ENCODE data around the gene CSNK1A1L. TPM values are rescaled to one million over a fixed set of nuclear protein-coding genes. Genes with fewer than 3 reads are reported as not detected.

The CSNK1A1L gene
- total and polyA plus RNA-seq, 10 of the 15 experiments (the other 5 are each of a cell fraction or from before 2014, with no cell fraction given), result not detected

DNA sequence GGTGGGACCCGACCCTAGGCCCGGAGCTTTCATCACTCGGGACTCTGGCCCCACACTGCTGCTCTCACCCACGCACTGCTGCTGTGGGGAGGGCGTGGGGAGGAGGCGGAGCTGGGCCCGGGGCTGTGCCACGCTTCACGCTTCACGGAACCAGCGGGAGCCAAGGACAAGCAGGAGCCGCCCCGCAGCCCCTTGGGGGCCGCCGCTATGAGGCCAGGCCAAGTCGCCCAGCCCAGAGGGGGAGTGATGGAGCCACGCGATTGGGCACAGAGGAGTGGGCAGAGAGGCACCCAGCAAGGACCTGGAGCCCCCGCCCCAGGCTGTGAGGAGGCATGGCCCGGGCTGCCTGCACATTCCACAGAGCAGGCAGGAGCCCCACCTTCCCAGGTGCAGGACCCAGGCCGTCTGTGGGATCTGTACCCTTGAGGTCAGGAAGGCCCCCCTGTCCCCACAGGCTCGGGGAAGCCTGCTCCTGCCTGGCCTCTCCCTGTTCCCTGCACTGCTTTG lies 35.8 kb downstream of the CSNK1A1L start:
- no peak overlapping the region for H3K9ac ChIP-seq (ENCODE audit: control insufficient read depth, insufficient read depth, low read length)
- 49% methylated on average over 21 of the region's 22 CpGs for WGBS (ENCODE audit: insufficient coverage, insufficient replicate concordance, low lambda C conversion rate, missing lambda C conversion rate)
- DNase-seq (ENCODE audit: low read depth, low spot score) (no peak), ATAC-seq (no peak), FAIRE-seq (no peak)
- H3K27me3 ChIP-seq (replicated peaks in 1 of 2; ENCODE audit: control insufficient read depth in 2 of 2, insufficient read depth in 2 of 2, low read length in 1 of 2), result no peaks in the 10 kb centered on the region; a peak in 1 of 4 replicates
- ChIA-PET CTCF (interaction anchor here (1.0 to 2.2 kb wide), 4 partner anchors 72 to 333 kb away, joined by 3 to 7 read pairs (median 4); no protein-coding TSS in a partner anchor), RAD21 (ENCODE audit: unreplicated experiment) (interaction anchor here (1.6 kb wide), 1 partner anchor 653 kb away, joined by 4 read pairs; no protein-coding TSS in a partner anchor), SMC1A (ENCODE audit: uncharacterized antibody, unreplicated experiment) (interaction anchor here (0.8 to 1.5 kb wide), 4 partner anchors 11 to 211 kb away, joined by 3 read pairs; no protein-coding TSS in a partner anchor), POLR2A (no interaction called here)
- no peak for TF ChIP-seq TAF1 (IDR thresholded peaks at IDR 0.05; ENCODE audit: borderline replicate concordance, low read depth, low read length)
- TF ChIP-seq ZBED1 (IDR thresholded peaks at IDR 0.05; ENCODE audit: borderline replicate concordance), result no peak
- TF ChIP-seq BCL11A (IDR thresholded peaks at IDR 0.05; ENCODE audit: low read depth, low read length), result no peak
- no peak for TF ChIP-seq BACH1 (IDR thresholded peaks at IDR 0.05; ENCODE audit: borderline replicate concordance)
- no peak for TF ChIP-seq SUZ12 (IDR thresholded peaks at IDR 0.05; ENCODE audit: unreplicated experiment)
- TF ChIP-seq TBL1XR1 (IDR thresholded peaks at IDR 0.05; ENCODE audit: low read depth, low read length), result no peak
- TF ChIP-seq EZH2 (IDR thresholded peaks at IDR 0.05; ENCODE audit: borderline replicate concordance, control insufficient read depth, low read depth, low read length), result no peak
- no peak overlapping the region for H2AFZ ChIP-seq (ENCODE audit: control insufficient read depth, low read depth, low read length)
- H4K20me1 ChIP-seq (ENCODE audit: control insufficient read depth, insufficient read depth), result no peaks in the 10 kb centered on the region
- intact Hi-C loops (cut with micrococcal nuclease; ENCODE audit: unreplicated experiment), result loop anchor here (2.0 to 10.0 kb wide), 4 partner anchors 71 to 1515 kb away; partner anchors contain the start of genes ALG5 and SPART
- BruUV-seq (replicated peaks), result no TSS peak
- no peak overlapping the region for H3K27ac ChIP-seq (ENCODE audit: control insufficient read depth, insufficient read depth)
- H3K4me2 ChIP-seq (ENCODE audit: control insufficient read depth, insufficient read depth), result no peak overlapping the region
- H3K9me3 ChIP-seq (replicated peaks; ENCODE audit: control insufficient read depth, insufficient read depth, low read length), result no peaks in the 10 kb centered on the region
- in situ Hi-C loops (cut with MboI), result loop anchor here (10.0 to 25.0 kb wide), 3 partner anchors 215 to 1293 kb away; no protein-coding TSS in a partner anchor
- no peaks in the 10 kb centered on the region for H3K4me1 ChIP-seq (ENCODE audit: control insufficient read depth, insufficient read depth, low read length)
- H3K79me2 ChIP-seq (ENCODE audit: control insufficient read depth, insufficient read depth, low read length), result no peaks in the 10 kb centered on the region
- no peak overlapping the region for H3K4me3 ChIP-seq
- no peaks in the 10 kb centered on the region for H3K36me3 ChIP-seq (ENCODE audit: control insufficient read depth in 2 of 2, insufficient read depth in 2 of 2, low read length in 1 of 2)

DNA sequence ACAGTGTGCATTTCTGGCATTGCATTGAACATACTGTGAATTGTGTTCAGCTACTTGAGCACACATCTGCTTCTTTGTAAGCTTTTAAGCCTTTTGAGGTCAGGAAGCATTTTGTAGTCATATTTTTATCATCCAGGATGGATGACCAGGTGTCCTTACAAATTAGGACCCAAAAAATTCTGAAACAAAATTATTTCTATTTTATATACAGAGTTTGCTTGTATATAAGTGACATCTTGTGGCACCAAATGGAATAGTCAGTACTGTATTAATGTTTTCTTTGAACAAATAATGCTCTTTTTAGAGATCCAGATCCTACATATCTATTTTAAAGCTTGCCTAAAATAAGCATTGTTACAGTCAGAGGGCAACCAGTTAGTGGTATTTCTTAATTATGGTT lies 36.5 kb downstream of the CSNK1A1L start:
- RAD21 ChIA-PET (ENCODE audit: unreplicated experiment), result interaction anchor here (1.6 kb wide), 1 partner anchor 652 kb away, joined by 4 read pairs; no protein-coding TSS in a partner anchor
- no TSS peak for BruUV-seq (replicated peaks)
- no peak overlapping the region for H3K27ac ChIP-seq (ENCODE audit: control insufficient read depth, insufficient read depth)
- no peaks in the 10 kb centered on the region for H3K36me3 ChIP-seq (ENCODE audit: control insufficient read depth in 2 of 2, insufficient read depth in 2 of 2, low read length in 1 of 2)
- no peaks in the 10 kb centered on the region for H4K20me1 ChIP-seq (ENCODE audit: control insufficient read depth, insufficient read depth)
- H3K9me3 ChIP-seq (replicated peaks; ENCODE audit: control insufficient read depth, insufficient read depth, low read length), result no peaks in the 10 kb centered on the region
- no peaks in the 10 kb centered on the region for H3K4me1 ChIP-seq (ENCODE audit: control insufficient read depth, insufficient read depth, low read length)
- no peaks in the 10 kb centered on the region for H3K79me2 ChIP-seq (ENCODE audit: control insufficient read depth, insufficient read depth, low read length)
- FAIRE-seq (no peak), ATAC-seq (peak; percentile 52; the same call in 2 of the 3 replicates), DNase-seq (ENCODE audit: low read depth, low spot score) (no peak)
- POLR2A ChIA-PET, result no interaction called here
- H3K9ac ChIP-seq (ENCODE audit: control insufficient read depth, insufficient read depth, low read length), result no peak overlapping the region
- H2AFZ ChIP-seq (ENCODE audit: control insufficient read depth, low read depth, low read length), result no peak overlapping the region
- CTCF ChIA-PET, result interaction anchor here (1.0 to 2.2 kb wide), 5 partner anchors 71 to 648 kb away, joined by 3 to 7 read pairs (median 4); no protein-coding TSS in a partner anchor
- no peak overlapping the region for H3K4me2 ChIP-seq (ENCODE audit: control insufficient read depth, insufficient read depth)
- in situ Hi-C loops (cut with MboI), result loop anchor here (10.0 to 25.0 kb wide), 3 partner anchors 214 to 1293 kb away; no protein-coding TSS in a partner anchor
- TF ChIP-seq RAD21 (IDR thresholded peaks at IDR 0.05; ENCODE audit: insufficient read depth, low read depth, low read length), result peak; percentile 36
- TF ChIP-seq, protein P1, sequence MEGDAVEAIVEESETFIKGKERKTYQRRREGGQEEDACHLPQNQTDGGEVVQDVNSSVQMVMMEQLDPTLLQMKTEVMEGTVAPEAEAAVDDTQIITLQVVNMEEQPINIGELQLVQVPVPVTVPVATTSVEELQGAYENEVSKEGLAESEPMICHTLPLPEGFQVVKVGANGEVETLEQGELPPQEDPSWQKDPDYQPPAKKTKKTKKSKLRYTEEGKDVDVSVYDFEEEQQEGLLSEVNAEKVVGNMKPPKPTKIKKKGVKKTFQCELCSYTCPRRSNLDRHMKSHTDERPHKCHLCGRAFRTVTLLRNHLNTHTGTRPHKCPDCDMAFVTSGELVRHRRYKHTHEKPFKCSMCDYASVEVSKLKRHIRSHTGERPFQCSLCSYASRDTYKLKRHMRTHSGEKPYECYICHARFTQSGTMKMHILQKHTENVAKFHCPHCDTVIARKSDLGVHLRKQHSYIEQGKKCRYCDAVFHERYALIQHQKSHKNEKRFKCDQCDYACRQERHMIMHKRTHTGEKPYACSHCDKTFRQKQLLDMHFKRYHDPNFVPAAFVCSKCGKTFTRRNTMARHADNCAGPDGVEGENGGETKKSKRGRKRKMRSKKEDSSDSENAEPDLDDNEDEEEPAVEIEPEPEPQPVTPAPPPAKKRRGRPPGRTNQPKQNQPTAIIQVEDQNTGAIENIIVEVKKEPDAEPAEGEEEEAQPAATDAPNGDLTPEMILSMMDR (IDR thresholded peaks at IDR 0.05 in 2 of 3, conservative IDR thresholded peaks at IDR 0.05 in 1 of 3; ENCODE audit: control insufficient read depth in 2 of 3, extremely low read depth in 1 of 3, insufficient read depth in 1 of 3, low read depth in 3 of 3, low read length in 3 of 3), result peak in 2 of 3 experiments; percentile 4 to 29; a peak in 2 of 6 replicates
- TF ChIP-seq TCF3 (IDR thresholded peaks at IDR 0.05; ENCODE audit: borderline replicate concordance, insufficient read depth, low read depth, low read length), result no peak
- H3K27me3 ChIP-seq (replicated peaks in 1 of 2; ENCODE audit: control insufficient read depth in 2 of 2, insufficient read depth in 2 of 2, low read length in 1 of 2), result no peaks in the 10 kb centered on the region; a peak in 1 of 4 replicates
- intact Hi-C loops (cut with micrococcal nuclease; ENCODE audit: unreplicated experiment), result loop anchor here (2.0 to 10.0 kb wide), 3 partner anchors 70 to 722 kb away; partner anchors contain the start of genes ALG5 and SPART
- H3K4me3 ChIP-seq, result no peak overlapping the region
- SMC1A ChIA-PET (ENCODE audit: uncharacterized antibody, unreplicated experiment), result interaction anchor here (0.8 to 1.6 kb wide), 2 partner anchors 15 to 211 kb away, joined by 3 to 5 read pairs; no protein-coding TSS in a partner anchor
